Pons (tissue), 1 donor: ENCODE data around the gene DLX2.
"Not testable (repeated sequence)": the region's sequence is repeated elsewhere in the genome, so short reads cannot be mapped to it uniquely, and the experiment has no call there.

Source experiments
- DNase-seq: peaks from one replicate; pipeline ENCODE4 v3.0.0-alpha.2; 2016; ENCODE audit warnings: low spot score

The DLX2 gene

DNA sequence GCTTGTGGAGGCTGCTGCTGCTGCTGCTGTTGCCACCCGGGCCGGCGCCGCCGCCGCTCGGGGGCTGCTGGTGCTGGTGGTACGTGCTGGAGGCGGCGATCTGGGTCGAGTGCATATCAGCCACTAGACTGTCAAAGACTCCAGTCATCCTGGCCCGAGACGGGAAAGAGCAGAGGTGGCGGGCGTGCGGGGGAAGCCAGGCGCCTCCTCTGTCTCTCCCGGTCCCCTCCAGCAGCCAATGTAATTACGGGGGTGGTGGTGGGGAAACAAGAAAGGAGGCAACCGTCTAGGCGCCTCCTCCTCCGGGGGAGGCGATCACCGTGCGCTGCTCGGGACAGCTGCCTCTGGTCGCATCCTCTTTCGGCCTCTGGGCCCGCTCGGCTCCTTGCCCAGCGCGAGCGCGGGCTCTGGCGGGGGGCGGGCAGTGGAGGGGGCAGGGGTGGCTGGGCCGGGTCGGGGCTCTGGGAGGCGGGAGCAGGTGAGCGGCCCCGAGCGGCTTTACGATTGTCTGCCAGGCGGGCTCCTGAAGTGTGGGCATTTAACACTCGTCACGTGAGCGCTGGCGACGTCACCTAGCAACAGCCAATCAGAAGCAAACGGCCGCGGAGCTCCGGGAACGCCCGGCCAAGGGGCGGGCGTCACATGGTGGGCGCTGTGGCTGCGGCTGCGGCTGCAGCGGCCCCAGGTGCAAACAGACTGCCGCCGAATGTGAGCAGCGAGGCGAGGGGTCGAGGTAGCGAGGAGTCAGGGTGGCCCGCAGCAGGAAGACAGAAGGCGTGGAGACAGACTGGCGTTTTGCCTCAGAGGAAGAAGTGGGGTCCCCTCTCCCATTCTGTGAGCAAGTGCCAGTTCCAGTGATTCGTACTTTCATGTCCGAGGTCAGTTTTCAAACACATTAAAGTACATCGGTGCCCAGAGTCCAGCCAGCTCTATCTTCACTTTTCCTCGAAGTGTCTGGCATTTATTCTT lies at the start of gene DLX2:
DLX2 (minus strand) TSS at position 510 of the 969 bp plus-strand sequence; CDS start at position 148, 362 bp downstream.
- peak; percentile 41 for DNase-seq

DNA sequence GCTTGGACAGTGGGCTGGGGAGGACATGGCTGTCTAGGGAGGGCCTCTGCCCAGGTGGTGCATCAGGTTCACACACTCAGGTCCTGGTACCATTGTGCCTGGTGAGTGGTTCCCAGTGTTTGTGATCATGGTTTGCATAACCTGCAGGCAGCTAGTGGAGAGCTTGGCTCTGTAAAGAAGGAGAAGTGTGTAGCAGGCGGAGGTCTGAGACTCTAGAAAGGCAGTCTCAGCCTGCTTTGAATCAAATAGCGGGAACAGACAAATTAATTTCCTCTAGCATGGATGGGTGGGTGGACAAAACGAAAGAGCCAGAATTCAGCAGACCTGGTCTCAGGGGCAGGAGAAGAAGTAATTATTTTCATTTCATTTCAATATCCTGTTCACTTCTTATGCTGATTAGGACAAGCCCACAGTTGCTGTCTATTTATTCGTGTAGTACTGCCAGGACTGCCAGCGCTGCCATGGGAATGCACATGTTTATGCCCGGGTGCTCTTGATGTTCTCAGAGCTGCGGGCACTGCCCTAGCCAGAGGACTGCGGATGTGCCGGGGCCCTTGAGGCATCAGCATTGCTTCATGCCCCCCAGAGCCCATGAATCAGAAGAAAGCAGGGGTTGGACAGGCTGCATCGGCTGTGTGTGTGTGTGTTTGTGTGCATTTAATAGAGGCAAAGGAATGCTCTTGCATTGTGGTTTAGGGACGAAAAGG lies 45.4 kb upstream of the DLX2 start:
- DNase-seq, result no peak

DNA sequence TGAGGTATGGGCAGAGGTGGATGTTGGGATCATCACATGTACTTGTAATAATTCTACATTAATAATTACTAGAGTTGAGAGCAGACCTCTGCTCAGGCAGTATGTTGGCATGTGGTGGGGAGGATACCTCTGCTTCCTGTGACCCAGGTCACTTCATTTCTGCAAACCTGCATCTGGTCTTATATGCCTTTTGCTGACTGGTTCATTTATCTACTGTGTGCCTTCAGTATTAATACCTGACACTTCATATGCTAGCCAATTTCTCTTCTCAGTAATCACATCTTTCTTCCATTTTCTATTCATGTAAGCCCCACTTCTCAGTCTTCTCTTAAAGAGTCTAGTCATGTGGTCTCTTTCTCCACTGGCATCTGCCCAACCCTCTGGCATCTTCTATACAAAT lies 41.1 kb upstream of the DLX2 start:
- no peak for DNase-seq

DNA sequence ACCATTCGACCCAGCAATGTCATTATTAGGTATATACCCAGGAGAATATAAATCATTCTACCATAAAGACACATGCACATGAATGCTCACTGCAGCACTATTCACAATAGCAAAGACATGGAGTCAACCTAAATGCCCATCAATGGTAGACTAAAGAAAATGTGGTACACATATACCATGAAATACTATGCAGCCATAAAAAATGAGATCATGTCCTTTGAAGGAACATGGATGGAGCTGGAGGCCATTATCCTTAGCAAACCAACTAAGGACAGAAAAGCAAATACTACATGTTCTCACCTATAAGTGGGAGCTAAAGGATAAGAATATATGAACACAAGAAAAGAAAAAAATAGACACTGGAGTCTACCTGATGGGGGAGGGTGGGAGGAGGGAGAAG lies 36.0 kb upstream of the DLX2 start:
- not testable (repeated sequence) for DNase-seq

DNA sequence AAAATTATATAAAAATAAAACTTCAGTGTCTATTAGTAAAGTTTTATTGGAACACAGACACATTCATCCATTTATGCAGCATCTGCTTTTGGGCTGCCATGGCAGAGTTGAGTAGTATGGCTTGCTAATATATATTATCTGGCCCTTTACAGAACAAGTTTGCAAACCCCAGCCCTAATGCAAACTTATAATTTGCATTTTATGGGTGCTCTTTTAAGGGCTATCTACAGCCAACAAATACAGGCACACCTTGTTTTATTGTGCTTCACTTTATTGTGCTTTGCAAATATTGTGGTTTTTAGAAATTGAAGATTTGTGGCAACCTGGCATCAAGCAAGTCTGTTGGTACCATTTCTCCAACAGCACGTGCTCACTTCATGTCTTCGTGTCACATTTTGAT lies 35.2 kb upstream of the DLX2 start:
- DNase-seq, result no peak

DNA sequence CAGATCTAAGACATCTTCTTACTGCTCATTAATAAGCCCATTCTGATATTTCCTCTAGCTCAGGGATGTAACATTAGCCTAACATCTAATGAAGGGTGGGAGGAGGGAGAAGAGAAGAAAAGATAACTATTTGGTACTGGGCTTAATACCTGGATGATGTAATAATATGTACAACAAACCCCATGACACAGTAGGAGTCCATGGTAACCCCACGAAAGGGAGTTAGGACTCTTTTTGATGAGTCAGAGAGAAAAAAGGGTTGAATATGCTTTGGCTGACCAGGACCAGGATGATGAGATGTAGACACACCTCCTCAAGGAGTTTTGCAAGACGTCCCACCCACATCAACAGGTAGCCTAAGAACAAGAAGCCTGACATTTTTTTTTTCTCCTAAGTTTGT lies 34.4 kb upstream of the DLX2 start:
- DNase-seq, result no peak

DNA sequence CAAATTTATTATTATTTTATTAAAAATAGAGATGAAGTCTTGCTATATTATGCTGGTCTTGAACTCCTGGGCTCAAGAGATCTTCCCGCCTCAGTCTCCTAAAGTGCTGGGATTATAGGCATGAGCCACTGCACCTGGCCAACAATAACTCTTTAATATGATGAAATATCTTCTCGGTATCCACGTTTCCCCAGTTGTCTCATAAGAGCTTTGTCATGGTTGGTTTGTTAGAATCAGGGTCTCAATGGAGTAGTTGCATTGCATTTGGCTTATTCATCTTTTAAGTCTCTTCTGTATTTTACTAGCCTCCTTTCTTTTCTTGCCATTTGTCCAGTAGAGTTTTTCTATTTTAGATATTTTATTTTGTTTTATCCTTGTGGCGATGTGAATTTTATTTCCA lies 32.7 kb upstream of the DLX2 start:
- DNase-seq, result no peak

DNA sequence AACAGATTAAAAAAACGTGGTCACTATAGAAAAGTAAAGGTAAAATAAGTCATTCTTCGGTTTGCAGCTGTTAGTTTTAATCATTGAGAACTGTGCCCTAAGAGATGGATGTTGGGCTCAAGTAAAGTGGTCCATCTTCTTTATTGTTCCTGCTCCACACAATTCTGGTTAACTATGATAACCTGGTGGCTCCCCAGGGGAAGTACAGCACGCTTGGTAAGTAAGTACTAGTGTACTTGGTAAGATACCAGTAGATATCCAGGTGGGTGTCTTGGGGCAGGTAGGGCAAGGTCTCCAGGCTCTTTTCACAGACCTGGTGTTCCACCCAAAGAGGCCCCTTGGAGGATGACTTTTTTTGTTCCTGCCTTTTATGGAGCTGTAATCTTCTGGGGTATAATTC lies 31.6 kb upstream of the DLX2 start:
- DNase-seq, result no peak

DNA sequence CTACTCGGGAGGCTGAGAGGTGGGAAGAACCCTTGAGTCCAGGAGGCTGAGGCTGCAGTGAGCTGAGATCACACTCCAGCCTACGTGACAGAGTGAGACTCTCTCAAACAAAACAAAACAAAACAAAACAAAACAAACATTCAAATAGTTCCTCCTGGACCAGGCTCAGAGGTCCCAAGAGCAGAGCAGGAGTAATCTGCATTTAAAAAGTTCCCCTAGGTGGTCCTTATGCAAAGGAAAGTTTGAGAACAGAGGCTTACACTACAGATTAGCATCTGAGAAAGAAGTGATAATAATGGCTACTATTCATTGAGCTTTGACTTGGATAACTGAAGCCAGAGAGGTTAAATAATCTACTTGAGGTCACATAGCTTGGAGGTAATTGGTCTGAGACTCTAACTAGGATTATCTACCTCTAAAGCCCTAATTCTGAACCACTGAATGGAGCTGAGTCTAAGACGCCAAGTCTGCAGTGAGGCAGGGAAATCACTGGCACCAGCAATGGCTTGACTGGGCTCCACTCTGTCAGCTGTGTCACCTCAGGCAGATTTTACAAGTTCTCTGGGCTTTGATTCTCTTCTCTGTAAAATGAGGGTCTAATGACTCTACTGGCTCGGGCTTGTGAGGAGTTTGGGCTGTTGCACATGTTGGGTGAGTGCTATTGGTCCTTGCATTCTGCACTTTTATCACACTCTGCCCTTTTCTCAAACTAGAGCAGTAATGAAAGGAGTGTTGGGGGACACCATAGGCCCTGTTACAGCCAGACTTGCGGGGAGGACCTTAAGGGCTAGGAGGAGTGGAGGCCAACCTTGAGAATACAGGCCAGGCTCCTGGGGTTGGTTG lies 29.2 kb upstream of the DLX2 start:
- DNase-seq, result no peak

DNA sequence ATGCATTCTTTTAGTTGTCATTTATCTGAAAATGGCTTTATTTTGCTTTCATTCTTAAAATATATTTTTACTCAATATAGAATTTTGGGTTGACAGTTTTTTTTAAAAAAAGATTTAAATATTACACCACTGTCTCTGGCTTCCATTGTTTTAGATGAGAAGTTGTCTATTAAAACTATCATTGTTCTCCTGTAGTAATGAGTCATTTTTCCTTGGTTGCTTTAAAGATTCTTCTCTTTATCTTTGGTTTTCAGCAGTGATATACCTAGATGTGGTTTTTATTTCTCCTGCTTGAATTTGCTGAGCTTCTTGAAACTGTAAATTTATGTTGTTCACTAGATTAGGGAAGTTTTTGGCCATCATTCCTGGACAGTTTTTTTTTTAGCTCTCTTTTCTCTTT lies 26.7 kb upstream of the DLX2 start:
- DNase-seq, result no peak

DNA sequence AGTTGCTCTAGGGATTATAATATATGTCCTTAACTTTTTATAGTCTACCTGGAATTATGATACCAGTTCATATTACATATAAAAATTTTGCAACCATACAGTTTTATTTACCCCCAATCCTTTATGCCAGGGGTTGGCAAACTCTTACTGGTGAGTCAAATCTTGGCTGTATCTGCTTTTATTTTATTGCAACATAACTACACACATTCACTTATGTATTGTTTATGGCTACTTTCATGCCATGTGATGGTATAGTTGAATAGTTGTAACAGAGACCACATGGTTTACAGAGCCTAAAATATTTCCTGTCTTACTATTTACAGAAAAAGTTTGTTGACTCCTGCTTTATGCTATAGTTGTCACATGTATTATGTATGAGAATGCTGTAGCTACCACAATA lies 25.8 kb upstream of the DLX2 start:
- DNase-seq, result no peak

DNA sequence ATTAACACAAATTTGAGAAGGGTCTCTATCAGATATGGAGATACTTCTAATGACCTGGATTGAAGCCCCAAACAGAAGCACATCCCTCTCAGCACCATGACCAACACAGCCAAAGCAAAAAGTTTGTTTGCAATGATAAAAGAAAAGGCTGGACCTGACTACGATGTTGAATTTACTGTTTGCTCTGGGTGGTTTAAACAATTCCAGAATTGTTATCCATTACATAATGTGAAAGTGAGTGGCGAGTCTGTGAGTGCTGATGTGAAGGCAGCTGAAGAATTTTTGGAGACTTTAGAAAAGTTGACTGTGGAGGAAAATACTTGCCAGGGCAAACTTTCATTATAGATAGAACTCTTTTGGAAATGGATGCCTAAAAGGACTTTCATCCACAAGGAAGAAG lies 17.4 kb upstream of the DLX2 start:
- no peak for DNase-seq

DNA sequence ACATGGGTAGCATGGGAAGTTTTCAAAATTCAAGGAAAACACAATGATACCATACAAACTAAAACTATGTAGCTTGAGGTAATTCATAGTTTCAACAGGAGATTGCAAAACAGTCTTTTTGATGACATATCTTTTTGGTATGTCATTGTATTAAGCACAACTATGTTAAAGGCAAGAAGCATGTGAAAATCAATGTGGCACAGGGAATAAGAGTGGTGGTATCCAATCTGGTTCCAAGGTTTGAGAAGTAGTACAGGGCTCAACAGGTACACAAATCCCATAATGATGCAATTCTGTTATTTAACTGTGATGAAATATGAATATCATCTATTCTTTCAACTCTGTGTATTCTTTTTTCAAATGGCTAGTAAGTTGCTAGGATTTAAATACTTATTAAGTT lies 16.4 kb upstream of the DLX2 start:
- no peak for DNase-seq

DNA sequence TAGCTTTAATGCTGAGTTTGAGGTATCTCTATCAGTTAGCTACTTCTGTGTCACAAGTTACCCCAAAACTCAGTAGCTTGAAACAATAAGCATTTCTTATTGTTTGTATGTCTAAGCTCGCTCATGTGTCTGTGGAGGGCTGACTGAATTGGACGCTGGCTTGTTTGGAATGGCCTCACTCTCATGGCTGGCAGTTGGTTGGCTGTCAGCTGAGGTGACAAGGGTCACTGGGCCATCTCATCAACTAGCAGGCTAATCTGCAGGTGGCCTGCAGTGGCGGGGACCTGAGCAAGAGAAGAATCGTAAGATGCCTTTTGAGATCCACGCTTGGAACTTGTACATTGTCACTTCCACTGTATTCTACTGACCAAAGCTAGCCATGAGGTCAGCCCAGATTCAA lies 13.4 kb upstream of the DLX2 start:
- DNase-seq, result no peak

DNA sequence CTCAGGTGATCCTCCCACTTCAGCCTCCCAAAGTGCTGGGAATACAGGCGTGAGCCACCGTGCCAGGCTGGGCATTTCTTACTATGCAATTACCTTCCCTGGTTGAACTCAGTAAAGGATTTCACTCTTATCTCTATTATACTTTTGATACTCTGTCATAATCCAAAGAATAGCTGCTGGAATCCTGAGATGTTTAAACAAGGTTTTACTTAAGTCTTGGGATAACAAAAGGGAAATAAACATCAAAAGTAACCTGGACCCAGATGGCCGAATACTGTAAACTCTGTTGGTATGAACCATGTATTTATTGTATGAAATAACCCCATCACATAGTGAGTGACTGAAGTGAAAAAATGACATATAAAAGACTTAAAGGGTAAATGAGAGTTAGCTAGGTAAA lies 11.9 kb upstream of the DLX2 start:
- DNase-seq, result no peak

DNA sequence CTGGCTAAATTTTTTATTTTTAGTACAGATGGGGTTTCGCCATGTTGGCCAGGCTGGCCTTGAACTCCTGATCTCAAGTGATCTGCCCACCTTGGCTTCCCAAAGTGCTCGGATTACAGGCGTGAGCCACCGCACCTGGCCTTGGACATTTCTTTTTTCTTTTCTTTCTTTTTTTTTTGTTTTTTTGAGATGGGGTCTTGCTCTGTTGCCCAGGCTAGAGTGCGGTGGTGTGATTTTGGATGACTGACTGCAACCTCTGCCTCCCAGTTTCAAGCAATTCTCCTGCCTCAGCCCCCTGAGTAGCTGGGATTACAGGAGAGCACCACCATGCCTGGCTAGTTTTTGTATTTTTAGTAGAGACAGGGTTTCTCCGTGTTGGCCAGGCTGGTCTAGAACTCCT lies 11.5 kb upstream of the DLX2 start:
- DNase-seq, result not testable (repeated sequence)

DNA sequence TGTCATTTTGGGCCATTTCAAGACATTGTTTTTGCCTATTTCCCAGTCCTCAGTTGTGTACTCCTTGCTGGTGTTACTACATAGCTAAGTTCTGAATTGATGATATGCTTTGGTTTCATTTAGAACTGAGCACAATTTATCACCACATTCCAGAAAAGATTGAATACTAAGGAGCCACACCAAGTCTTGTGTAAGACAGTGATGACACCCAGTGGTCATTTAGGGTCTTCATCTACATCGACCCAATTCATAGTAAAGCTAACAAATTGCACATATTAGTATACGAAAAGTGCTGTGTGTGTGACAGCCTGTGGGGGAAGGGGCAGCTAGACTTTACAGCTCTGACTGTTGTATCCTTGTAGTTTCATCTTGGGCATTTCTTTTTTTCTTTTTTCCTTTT lies 10.9 kb upstream of the DLX2 start:
- peak; percentile 53 for DNase-seq

DNA sequence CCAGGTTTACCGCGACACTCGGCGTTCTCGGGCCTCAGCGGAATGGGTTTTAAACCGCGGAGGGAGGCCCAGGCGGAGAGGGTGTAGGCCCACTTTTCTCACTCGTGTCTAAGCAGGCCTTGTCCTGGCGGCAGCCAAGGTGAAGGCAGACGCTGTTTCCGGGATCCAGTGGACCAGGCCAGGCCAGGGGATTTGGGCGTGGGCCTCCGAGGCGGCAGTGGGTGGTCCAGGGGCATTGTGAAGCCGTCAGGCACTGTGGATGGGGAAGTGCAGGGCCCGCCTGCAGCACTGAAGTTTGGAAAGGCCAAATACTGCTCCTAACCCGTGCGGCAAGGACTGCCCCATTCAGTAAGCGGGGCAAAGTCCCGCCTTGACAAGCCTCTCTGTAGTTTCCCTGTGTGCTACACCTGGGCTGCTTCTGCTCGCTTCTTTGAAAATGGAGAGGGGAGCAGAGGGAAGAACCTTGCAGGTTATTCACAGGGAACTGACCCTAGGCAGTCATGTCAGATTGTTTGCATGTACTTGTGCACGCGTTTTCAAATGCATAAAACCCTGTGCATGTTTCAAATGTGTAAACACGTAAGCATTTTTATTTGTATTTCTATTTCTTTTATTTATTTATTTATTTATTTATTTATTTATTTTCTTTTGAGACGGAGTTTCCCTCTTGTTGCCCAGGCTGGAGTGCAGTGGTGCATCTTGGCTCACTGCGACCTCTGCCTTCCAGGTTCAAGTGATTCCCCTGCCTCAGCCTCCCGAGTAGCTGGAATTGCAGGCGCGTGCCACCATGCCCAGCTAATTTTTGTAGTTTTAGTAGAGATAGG lies 7.5 kb upstream of the DLX2 start:
- DNase-seq, result no peak

DNA sequence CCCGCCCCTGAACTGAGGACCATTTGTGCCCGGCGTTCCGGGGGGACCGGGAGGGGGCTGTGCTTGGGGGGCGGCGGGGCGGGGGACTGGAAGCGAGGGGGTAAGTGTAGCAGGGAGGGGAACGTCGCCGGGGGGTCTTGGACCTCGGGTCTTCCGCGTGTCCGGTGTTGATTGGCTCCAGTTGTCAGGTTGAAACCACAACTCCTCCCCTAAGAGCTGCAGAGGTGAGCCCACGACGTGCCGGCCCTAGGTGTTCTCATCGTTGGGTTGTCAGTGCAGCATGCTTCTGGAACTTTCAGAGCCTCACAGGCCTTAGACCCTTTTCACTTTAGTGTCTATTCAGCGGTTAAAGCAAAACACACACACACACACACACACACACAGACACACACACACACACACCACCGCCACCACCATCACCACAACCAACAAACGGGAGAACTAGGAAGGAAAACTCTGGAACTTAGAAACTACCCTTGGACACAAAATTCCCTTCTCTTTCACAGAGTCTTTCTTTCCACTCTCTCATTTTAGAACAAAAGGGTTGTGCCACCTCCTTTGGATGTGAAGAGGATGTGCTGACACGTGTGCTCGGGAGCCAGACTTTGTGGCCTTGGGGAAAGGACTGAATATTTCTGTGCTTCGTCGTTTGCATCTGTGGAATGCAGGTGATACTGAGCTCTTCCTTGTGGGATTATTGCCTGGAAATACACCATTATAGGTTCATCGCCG lies 6.7 kb upstream of the DLX2 start:
- DNase-seq, result no peak

DNA sequence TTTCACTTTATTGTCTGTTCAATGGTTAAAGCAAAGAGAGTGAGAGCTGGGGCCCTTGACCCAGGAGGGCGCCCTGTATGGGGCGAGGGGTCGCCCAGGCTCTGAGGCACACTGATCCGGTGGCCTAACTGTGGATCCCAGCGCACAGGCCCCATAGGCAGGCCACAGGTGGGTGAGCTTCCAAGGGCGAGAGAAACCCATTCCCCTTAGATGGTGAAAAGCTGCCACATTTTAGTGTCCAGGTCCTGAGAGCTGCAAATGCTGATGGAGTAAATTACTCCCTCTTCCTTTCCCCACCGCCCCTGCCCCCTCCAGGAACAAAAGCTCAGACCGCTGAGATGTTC lies 5.9 kb upstream of the DLX2 start:
- no peak for DNase-seq
